GM18507 (cell line): ENCODE measurements around the gene SF3B1.
"Not testable (repeated sequence)": the region's sequence is repeated elsewhere in the genome, so short reads cannot be mapped to it uniquely, and the experiment has no call there.

Source experiments
- DNase-seq: peaks from one replicate; pipeline ENCODE4 v3.0.0; 2011; ENCODE audit warnings: low read depth; ENCODE audit not compliant: insufficient read length; ENCODE audit errors: extremely low spot score
- FAIRE-seq: peaks from 2 replicates; lab custom pipeline; 2011; peaks lifted over from hg19 to GRCh38; lab: Jason Lieb, UNC

SF3B1 gene

DNA sequence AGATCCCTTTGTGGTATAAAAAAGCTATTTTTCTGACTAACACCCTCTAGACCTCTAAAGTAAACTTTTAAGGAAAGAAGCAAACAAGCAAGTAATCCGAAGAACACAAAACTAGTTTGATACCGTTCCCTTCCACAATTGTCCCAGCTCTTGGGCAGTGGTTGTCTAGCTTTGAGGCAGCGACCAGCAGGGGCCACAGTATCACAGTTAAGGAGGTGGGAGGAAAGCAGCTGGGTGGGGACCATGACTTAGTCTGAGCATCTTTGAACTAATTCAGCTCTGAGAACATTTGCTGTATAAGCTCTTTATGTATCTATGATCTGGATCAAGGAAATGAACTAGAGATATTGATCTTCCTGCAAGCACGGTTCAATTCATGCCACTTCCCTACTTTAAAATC, 51.0 kb downstream of the SF3B1 start:
- no peak for FAIRE-seq
- no peak for DNase-seq

DNA sequence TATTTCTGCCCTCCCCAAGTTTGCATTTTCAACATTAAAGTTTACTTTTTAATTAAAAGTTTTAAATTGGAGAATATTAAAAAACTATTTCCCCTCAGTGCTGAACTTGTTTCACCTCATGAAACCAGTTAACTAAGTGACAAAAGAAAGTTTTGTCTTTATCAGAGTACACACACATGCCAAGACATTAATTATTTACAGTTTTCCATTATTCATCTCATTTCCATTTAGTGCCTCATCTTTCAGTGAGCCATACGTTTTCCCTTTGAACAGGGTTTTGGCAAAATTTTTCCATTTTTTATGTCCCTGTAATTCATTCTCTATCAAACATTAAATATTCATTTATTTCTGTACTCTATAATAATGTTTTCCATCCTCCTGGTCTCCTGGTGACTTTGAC, 53.2 kb downstream of the SF3B1 start:
- DNase-seq: no peak
- no peak for FAIRE-seq

DNA sequence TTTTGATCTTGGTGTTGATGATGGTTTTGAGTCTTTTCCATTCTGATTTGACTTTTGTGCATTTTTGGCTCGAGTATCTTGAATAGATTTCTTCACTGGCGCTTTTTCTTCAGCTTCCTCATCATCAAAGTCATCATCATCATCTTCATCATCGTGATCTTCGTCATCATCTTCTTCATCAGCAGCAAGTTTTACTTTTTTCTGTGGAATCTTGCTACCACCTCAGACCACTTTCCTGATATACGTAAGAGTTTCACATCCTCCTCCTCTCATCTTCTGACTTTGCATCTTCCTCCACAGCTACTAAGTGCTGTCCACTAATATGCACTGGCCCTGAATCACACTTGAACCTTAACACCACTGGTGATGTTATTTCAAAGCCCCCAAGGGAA, 54.9 kb downstream of the SF3B1 start:
- not testable (repeated sequence) for FAIRE-seq

DNA sequence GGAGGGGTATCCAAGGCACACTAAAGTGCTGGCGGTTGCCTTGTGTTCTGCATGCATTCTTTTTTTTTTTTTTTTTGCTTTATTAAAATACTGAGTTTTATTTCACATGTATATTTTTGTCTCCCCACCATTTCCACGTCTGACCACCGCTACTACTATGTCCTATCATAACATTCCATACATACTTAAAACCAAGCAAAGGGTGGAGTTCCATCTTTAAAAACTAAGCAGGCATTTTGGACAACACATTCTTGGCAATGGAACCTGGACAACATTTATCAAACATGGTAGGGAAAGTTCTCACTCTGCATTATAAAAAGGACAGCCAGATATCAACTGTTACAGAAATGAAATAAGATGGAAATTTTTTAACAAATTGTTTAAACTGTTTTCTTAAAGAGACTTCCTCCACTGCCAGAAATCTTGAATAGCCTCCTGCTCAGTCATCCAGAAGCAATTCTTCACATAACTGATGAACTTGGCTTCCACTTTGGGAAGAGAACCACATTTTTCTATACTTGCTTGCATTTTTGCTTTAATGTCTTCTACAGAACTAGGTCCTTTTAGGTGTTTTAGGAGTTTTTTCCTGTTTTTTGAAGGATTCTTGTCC, 55.4 kb downstream of the SF3B1 start:
- DNase-seq, FAIRE-seq: not testable (repeated sequence)

More for the DNA sequence above, 54.9 kb downstream of the SF3B1 start:
- DNase-seq: not testable (repeated sequence)

DNA sequence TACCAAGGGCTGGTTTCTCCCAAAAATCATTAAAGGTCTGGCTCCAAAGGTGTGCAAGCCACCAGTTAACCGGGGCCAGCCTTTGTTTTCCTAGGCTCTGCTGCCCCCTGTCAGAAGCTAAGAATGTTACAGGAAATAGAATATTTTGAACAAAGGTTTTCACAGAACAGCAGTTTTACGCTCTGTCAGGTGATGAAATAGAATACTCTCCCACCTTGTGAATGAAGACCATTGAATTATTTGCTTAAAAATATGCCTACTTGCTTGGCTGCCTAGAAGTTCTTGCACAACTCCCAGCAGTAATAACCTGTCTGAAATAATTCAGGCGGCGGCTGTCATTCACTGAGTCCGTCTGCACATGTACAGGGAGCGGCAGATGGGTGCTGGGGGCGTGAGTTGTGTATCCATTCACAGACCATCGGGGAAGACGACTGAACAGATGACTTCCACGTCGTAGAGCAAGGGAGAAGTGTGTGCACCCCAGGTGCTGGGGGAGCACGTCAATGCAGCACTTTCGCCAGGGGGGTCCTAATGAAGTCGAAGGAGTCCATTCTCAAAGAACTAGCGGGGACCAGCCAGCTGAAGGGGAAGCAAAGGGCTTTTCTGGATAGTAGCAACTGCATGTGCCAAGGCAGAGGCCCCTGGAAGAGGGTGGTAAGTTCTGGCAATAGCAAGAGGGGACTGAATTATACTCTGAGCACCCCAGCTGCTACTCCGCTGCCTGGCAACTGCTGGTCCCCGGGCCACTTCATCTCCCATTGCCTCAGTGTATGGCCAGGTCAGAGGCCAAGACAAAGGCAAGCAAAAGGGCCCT, 56.1 kb downstream of the SF3B1 start:
- peak; percentile 85 for FAIRE-seq
- peak; percentile 48 for DNase-seq

DNA sequence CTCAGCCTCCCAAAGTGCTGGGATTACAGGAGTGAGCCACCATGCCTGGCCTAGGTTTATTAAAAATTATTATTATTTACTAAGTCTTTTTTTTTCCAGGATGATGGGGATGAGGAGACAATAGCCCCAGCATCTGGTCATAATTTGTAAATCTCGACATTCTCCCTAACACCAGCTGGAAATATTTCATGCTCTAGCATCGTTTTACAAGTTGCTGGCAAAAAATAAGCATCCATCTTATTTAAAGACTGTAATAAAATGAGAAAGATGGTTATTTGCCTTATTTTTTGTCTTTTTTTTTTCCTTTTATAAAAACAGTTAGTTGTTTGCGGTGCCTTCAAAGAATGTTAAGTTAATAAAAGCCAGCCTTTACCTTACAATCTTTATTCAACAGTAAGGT, 56.7 kb downstream of the SF3B1 start:
- no peak for FAIRE-seq
- no peak for DNase-seq

DNA sequence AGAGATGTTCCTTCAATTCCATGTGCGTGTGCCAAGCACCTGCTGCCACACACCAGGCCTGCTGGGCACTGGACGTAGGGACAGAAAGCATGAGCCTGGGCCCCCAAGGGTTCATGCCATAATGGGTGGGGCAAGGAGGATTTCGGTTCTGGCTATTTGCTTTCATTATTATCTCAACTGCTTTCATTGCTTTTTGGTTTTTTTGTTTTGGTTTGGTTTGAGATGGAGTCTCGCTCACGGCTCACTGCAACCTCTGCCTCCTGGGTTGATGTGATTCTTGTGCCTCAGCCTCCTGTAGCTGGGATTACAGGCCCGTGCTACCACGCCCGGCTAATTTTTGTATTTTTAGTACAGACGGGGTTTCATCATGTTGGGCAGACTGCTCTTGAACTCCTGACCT, 57.2 kb downstream of the SF3B1 start:
- no peak for DNase-seq
- FAIRE-seq: peak; percentile 62

DNA sequence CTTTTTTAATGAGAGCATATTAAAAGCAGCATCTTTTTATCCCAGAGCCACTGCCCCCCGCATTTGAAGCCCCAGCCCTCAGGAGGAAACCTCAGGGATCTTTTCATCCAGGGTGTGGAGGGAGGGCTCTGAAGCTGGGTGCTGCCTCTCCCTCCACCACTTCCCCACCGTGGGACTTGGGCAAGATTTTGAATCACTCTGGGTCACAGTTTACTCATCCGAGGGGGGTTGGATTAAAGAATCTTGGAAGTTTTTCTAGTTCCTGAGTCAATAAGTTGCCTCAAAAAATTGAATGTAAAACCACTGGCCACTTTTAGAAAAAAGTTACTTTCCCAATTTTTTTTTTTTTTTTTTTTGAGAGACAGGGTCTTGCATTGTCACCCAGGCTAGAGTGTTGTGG, 62.2 kb downstream of the SF3B1 start:
- FAIRE-seq (no peak), DNase-seq (no peak)

DNA sequence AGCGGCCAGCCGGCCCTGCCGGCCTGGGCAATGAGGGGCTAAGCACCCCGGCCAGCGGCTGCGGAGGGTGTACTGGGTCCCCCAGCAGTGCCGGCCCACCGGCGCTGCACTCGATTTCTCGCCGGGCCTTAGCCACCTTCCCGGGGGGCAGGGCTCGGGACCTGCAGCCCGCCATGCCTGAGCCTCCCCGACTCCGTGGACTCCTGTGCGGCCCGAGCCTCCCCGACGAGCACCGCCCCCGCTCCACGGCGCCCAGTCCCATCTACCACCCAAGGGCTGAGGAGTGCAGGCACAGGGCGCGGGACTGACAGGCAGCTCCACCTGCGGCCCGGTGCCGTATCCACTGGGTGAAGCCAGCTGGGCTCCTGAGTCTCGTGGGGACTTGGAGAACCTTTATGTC, 64.2 kb downstream of the SF3B1 start:
- not testable (repeated sequence) for DNase-seq, FAIRE-seq

DNA sequence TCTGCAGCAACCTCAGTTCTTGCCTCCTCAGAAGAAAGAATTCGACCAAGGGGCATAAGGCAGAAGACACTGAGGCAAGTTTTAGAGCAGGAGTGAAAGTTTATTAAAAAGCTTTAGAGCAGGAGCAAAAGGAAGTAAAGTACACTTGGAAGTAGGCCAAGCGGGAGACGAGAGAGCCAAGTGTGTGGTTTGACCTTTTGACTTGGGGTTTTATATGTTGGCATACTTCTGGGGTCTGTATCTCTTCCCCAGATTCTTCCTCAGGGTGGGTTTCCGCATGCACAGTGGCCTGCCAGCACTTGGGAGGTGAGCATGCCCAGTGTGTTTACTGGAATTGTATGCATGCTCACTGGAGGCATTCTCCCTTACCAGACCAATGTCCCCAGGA, 64.9 kb downstream of the SF3B1 start:
- DNase-seq: no peak
- FAIRE-seq: no peak

DNA sequence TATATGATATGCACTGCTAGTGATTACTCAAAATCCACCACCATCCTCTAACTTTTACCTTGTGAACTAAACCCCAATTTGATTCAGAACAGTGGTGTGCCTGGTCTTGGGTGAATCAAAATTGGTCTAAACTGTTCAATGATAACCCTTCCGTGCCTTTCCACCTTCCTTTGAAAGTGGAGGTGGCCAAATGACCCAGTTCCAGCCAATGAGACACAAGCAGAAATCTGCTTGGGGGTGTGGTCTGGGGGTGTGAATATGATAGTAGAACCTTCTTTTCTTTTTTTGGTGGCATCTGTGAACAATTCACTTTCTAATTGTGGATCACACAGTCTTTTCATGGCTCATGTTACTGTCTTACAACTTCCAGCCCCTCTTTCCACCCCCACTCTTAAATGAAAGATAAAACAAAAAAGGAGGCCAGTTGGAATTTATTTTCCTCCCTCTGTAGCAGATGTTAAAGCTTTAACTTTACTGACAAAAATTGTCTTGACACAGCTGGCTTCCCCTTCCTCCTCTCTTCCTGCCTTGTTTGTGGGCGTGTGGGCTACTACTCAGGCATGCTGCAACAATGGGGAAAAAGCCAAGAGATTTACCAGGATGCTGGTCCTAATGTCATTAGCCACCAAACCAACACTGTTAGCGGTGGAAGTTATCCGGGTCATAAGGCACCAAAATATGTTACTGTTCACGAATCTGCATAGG, 65.4 kb downstream of the SF3B1 start:
- no peak for FAIRE-seq

DNA sequence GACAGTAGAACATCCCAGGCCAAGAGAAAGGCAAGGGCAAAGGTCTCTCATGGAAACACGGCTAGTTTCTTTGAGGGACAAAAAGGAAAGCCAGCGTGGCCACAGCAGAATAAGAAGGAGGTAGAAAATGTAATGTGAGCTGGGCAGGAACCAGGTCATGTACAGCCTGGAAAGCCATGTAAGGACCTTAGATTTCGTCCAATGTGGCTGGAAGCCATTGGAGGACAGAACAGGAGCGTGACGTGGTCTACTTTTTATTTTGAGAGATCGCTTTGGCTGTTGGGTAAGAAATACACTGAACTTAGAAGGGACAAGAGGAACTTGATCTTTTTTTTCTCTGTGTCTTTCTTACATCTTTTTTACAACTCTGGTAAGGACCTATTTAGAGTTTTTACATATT, 66.4 kb downstream of the SF3B1 start:
- DNase-seq (no peak), FAIRE-seq (no peak)

More for the DNA sequence above, 65.4 kb downstream of the SF3B1 start:
- DNase-seq: no peak

DNA sequence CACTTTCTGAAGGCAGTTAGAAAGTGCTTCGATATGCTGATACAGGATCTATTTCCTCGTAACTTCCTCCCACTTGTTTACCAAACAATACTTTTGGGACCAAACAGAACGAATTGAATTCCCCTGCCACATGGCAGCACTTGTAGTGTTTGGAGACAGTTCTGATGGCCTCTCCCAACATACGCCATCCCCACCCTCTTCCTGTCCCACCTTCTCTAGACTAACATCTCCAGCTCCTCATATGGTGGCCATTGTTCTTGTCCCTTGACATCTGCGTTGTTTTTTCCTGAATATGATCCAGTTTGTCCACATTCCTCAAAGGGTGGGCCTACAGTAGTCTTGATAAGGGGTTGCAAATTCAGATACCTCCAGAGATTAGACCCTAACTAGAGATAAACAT, 70.8 kb downstream of the SF3B1 start:
- FAIRE-seq: no peak
- no peak for DNase-seq

DNA sequence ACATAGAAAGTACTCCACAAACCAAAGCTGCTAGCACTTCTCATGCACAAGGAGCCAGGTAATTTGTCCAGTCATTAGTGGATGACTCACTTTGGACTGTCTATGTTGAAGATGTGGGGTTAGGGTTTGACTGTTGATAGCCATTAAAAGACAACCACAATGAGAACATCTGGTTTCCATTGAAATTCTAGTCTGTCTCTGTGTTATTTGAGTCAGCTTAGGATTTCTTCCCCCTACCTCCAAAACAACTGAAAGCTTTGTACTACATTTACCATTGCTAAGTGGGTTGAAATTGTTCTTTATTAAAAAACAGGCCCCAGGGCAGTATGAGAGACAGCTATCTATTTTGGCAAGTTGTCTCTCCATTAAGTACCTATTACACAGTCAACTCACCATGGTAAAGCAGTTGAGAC, 74.1 kb downstream of the SF3B1 start:
- no peak for DNase-seq
- peak; percentile 12 for FAIRE-seq

DNA sequence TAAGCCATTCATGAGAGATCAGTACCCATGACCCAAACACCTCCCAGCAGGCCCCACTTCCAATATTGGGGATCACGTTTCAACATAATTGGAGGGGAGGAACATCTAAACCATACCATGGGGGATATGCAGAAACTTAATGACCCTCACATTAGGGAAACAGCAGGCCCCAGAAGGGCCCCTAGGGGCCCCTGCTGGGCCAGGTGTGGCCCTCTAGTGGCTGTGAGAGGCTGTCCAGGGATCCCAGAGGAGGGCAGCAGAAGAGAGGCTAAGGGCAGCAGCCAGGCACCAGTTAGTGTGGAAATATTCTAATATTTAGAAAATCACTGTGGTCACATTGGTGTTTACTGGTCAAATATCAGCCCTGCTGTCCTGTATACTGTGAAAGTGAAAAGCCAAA, 75.0 kb downstream of the SF3B1 start:
- no peak for FAIRE-seq
- no peak for DNase-seq

DNA sequence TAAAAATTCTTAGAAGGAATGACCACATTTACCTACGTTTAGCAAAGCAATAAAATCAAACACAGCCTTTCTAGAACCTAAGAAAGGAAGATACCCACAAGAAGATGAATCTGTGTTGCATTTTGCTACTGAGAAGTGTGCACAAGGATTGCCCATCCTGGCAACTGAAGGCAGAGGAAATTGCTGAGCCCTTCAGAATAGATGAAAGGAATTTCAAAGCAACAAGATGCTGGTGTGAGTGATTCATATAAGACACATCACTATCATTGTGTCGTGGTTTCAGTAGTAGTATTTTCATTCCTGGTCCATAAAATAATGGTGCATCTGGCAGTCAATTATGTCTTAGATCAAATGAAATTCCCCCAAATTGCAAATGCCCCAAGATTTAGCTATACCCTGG, 75.9 kb downstream of the SF3B1 start:
- no peak for FAIRE-seq
- DNase-seq: no peak

DNA sequence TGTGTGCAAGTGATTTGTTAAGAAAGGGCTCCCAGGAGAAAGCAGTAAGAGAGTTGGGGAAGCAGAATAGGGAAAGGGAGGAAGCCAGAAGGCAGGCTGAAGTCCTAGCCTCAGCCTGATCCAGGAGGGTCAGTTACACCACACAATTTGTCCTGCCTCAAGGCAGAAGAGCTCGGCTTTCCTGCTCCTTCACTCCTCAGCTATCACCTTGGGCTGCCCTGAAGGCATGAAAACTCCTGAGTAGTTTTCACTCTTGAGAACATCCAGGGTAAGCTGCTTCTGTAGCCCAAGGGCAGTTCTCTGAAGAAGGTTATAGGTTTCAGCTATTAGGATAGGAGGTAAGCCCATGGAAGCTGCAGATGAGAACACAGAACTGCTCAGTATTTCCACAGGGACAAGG, 76.8 kb downstream of the SF3B1 start:
- no peak for FAIRE-seq
- no peak for DNase-seq

DNA sequence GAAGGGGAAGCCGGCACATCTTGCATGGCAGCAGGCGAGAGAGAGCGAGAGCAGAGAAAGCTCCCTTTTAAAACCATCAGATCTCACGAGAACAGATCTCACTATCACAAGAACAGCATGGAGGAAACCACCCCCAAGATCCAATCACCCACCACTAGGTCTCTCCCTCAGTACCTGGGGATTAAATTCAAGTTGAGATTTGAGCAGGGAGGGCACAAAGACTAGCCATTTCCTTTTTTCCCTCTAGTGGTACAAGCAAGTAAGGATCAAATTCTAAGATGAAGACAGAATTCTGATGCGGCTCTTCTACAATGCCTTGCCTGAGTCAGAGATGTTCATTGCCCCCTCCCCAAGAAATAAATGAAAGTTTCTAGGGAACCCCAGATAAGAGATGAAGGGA, 78.7 kb downstream of the SF3B1 start:
- DNase-seq: peak; percentile 11
- peak; percentile 12 for FAIRE-seq

DNA sequence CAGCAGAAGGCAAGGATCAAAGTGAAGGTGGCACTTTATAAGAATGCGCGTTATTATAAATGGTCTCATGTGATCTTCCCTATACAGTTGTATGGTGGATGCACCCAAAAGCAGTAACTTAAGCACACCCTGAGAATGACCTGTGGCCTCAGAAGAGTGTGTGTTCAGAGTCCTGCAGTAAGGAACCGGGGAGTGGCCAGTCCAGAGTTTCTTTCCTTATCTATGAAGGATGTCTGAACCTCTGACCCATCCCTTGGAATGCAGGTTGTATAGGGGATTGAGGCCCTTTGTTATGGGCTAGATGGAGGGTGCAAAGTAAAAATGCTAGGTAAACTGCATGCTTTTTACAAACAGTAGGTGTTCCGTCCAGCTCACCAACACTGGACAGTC, 80.7 kb downstream of the SF3B1 start:
- FAIRE-seq (no peak), DNase-seq (no peak)

DNA sequence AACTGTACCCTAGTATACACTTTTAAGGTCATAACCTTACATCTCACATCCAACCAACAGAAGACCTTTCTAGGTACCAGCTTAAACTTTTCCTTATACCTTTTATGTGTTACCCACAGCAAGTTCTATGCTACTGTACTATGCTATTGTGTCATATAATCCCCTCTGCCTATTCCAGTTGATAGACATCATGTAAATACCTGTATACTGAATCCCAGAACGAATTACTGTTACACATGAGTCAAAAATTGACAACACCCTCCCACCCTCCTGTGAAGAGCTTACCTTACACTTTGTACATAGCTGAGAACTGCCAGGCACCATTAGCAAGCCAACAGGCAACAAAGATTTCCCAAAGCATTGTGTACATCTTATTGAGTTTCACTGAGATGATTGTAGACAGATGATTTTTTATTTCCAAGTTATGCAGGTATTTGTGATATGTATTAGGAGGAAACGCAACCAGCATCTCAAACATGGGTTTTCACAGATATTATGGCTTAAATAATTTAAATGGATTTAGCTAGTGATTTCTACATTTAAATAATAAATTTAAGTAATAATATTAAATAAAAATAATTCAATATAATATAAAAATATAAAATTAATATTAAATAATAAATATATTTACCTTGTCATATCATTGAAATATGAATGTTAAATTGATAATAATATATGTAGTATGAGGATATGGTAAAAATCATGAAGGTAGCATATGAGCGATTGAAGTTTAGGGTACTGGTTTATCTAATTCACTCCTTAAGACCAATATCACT, 81.2 kb downstream of the SF3B1 start:
- FAIRE-seq (no peak), DNase-seq (no peak)
